AG09309 (cell line): ENCODE results near the gene SLC5A10.

Experiments used
- DNase-seq: peaks from one replicate; pipeline ENCODE4 v3.0.0-alpha.2; 2010; ENCODE audit warnings: low read depth
- H3K4me3 ChIP-seq: 2 replicates; pipeline ENCODE4 v1.5.1; 2011; ENCODE audit warnings: mild to moderate bottlenecking, low read depth, low read length, moderate library complexity; ENCODE audit not compliant: control insufficient read depth
- TF ChIP-seq, protein P1 (sequence below): IDR thresholded peaks from 2 replicates; pipeline ENCODE4 v1.5.1; 2011; ENCODE audit warnings: mild to moderate bottlenecking, low read depth, low read length, inconsistent platforms; ENCODE audit not compliant: insufficient read depth, control insufficient read depth; ENCODE audit errors: missing control alignments

Gene SLC5A10

DNA sequence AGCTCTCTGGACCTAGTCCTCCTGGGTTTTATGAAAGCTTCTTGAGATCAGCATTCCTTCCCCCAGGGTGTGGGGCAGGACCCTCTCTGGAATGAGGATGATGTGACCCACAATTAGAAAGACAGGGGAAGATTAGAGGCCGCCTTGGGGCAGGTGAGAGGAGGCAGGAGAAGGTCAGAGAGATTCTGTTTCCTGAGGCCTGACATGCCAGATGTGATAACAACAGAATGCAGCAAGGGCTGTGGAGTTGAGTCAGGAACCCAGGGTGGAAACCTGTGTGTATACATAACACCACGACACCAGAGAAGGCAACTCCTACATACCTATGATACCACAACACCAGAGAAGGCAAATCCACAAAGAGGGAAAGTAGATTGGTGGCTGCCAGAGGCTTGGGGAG lies 5.4 kb upstream of the SLC5A10 start:
- no peak overlapping the region for H3K4me3 ChIP-seq
- DNase-seq, result no peak
- TF ChIP-seq, protein P1, sequence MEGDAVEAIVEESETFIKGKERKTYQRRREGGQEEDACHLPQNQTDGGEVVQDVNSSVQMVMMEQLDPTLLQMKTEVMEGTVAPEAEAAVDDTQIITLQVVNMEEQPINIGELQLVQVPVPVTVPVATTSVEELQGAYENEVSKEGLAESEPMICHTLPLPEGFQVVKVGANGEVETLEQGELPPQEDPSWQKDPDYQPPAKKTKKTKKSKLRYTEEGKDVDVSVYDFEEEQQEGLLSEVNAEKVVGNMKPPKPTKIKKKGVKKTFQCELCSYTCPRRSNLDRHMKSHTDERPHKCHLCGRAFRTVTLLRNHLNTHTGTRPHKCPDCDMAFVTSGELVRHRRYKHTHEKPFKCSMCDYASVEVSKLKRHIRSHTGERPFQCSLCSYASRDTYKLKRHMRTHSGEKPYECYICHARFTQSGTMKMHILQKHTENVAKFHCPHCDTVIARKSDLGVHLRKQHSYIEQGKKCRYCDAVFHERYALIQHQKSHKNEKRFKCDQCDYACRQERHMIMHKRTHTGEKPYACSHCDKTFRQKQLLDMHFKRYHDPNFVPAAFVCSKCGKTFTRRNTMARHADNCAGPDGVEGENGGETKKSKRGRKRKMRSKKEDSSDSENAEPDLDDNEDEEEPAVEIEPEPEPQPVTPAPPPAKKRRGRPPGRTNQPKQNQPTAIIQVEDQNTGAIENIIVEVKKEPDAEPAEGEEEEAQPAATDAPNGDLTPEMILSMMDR, result no peak

DNA sequence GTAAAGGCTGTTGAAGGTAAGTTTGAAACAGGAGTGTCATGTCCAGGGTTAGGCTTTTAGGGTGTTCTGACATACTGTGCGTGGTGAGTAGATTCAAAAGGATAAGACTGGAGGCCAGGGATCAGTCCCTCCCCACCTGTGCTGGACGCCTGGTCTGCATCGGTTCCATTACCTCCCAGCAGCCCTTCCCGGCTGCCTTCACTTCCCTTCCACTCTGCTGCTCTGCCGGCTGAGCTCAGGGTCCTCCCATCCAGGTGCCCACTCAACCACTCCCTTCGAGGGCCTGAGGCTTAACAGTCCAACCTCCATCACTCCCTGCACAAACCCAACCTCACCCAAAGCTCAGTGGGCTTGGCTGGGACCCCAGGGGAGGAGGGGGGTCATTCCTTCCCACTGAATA lies 4.1 kb upstream of the SLC5A10 start:
- DNase-seq, result no peak
- H3K4me3 ChIP-seq, result no peak overlapping the region
- TF ChIP-seq, protein P1, result no peak

DNA sequence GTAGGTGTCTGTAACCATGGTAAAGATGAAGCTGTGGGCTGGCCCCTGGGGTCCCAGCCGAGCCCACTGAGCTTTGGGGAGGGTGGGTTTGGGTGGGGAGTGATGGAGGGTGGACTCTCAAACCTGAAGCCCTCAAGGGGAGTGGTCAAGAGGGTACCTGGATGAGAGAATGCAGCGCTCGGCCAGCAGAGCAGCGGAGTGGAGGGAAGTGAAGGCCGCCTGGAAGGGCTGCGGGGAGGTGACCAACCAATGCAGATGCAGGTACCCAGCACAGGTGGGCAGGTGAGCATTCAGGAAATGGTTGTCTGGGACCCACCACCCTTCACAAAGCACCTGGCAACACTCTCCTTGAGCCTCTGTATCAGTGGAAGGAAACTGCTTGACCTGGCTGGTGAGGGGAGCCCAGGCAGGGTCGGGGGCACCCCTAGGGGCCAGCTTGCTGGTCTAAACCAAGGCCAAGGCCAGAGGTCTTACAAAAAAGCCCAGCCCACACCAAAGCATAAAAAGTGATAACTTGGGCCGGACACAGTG lies 3.4 kb upstream of the SLC5A10 start:
- DNase-seq, result no peak
- no peak overlapping the region for H3K4me3 ChIP-seq
- TF ChIP-seq, protein P1, result no peak

DNA sequence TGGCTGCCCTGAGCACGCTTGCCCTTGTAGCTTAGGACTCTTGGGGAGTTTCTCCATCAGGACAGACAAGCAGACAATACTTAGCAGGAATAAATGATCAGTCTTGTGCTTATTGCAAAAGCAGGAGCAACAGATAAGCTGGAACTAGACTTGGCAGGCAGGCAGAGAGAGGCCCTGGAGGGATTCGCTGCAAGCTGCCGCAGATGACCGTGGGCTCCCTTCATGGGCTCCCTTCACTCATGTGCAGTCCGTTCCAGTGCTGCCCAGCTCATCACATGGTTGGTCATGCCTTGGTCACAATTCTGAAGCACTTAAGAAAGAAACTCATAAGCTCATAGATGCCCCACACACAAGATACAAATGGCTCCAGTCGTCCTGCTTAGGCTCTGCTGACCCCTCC lies 2.4 kb upstream of the SLC5A10 start:
- H3K4me3 ChIP-seq, result no peak overlapping the region
- DNase-seq, result no peak
- TF ChIP-seq, protein P1, result no peak

DNA sequence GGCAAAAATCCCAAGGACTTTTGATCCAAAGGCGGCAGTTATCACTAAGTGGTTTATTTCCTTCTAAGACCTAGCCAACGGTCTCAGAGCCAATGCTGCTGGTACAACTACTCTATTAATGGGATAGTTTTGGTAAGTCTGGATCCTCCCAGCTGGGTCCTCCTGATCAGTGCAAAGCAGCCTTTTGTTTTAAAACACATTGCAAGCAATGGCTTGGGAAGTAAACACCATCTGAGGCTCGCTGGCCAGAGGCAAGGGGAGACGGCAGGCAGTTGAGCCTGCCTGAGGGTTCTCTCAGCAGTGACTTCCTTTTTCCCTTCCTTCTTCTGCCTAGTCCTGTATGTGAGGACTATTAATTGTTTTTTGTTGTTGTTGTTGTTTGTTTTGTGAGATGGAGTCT lies 1.6 kb upstream of the SLC5A10 start:
- DNase-seq, result no peak
- no peak overlapping the region for H3K4me3 ChIP-seq
- TF ChIP-seq, protein P1, result no peak

DNA sequence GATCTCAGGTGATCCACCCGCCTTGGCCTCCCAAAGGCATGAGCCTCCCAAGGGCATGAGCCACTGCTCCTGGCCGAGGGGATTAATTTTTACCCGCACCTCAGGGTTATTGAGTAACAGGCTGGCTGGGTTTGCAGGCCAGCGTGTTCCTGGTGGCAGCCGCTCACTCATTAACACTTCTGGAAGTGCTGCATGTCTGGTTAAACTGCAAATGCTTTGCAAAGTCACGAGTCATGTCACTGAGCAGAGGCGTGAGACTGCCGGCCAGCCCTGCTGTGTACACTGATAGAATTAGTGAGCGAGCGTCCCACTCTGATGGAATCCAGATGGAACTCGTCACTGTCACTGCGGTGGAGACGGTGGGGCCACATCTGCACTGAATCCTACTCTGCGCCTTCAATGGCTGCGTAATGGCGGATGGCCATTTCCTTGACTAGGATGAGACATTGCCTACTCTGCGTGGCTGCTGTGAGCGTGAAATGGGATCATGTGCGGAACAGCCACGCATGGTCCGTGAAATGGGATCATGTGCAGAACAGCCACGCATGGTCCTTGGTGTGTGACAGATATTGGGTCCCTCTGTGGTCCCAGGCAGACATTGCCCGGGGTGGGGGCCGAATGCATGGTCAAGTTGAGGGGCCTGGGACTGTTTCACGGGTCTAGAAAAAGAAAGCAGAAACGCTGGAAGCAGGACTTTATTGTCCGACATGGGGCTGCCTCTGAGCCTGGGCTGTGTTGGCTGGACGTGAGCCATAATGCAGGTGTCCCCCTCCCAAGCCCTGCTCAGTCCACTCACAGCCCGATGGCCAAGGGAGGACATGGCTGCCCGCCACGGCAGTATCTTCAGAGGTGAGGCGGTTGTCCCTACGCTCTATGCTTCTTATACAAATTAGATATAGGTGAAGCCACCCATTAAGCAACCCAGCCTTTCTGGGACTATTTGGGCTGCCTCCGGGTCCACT lies 740 bp upstream of the SLC5A10 start:
- DNase-seq, result no peak
- TF ChIP-seq, protein P1, result no peak
- no peak overlapping the region for H3K4me3 ChIP-seq
